OCI-LY3 (cell line): Measurements from ENCODE around the gene FLNC.

Experiments
- H2AFZ ChIP-seq: fragments of 200-600, 300-600 bp; shearing (Covaris generic); 2 replicates; pipeline ENCODE4 v1.6.0; 2014; ENCODE audit warnings: antibody characterized with exemption, low read depth, low read length
- H3K27ac ChIP-seq: fragments of 200-600, 300-600 bp; sonication (generic); 2 replicates; pipeline ENCODE4 v1.5.1; 2014; ENCODE audit warnings: mild to moderate bottlenecking, low read length, moderate library complexity, mixed read lengths
- H3K27me3 ChIP-seq: fragments of 200-600, 300-600 bp; sonication (generic); 2 replicates; pipeline ENCODE4 v1.6.1; 2014; ENCODE audit warnings: low read depth, low read length, mixed read lengths
- H3K36me3 ChIP-seq: fragments of 200-600, 300-600 bp; sonication (generic); replicated peaks from 2 replicates; pipeline ENCODE3; 2014; ENCODE audit warnings: low read depth, low read length, mixed read lengths
- H3K4me1 ChIP-seq: fragments of 300-600, 200-600 bp; sonication (generic); 2 replicates; pipeline ENCODE4 v1.6.1; 2014; ENCODE audit warnings: low read length, mixed read lengths
- H3K4me2 ChIP-seq: fragments of 200-600, 300-600 bp; sonication (generic); 2 replicates; pipeline ENCODE4 v1.6.1; 2014; ENCODE audit warnings: low read length, mixed read lengths
- H3K4me3 ChIP-seq: fragments of 300-600, 200-600 bp; sonication (generic); 2 replicates; pipeline ENCODE4 v1.5.1; 2014; ENCODE audit warnings: antibody characterized with exemption, mild to moderate bottlenecking, low read length, moderate library complexity
- H3K79me2 ChIP-seq: fragments of 300-600, 200-600 bp; shearing (Covaris generic); 2 replicates; pipeline ENCODE4 v1.6.1; 2014; ENCODE audit warnings: mild to moderate bottlenecking, low read length, mixed read lengths
- H3K9ac ChIP-seq: fragments of 300-600, 200-600 bp; shearing (Covaris generic); 2 replicates; pipeline ENCODE4 v1.6.0; 2014; ENCODE audit warnings: mild to moderate bottlenecking, low read length, moderate library complexity
- H3K9me3 ChIP-seq: fragments of 200-600, 300-600 bp; shearing (Covaris generic); 2 replicates; pipeline ENCODE4 v1.6.1; 2014; ENCODE audit warnings: low read length, mixed read lengths; ENCODE audit not compliant: insufficient read depth
- H4K20me1 ChIP-seq: fragments of 200-600, 300-600 bp; sonication (generic); 2 replicates; pipeline ENCODE4 v1.6.1; 2016; ENCODE audit warnings: low read length, mixed read lengths; ENCODE audit not compliant: insufficient read depth
- EZH2phosphoT487 ChIP-seq: fragments of 200-600 bp; shearing (Covaris generic); IDR thresholded peaks from 2 replicates; pipeline ENCODE4 v1.6.1; 2018; ENCODE audit warnings: antibody characterized with exemption, mixed run types, low read depth
- TF ChIP-seq, protein P1 (sequence below): fragments of 200-600, 300-600 bp; sonication (generic); IDR thresholded peaks from 2 replicates; pipeline ENCODE4 v1.5.1; 2014; ENCODE audit warnings: antibody characterized with exemption, low read length, low read depth

FLNC gene

GRCh38 chr7:128838981-128839731 is 8.9 kb downstream of the FLNC start:
- H3K4me1 ChIP-seq, result peaks cover 3% of the 10 kb centered on the region; the same call in 1 of the 2 replicates
- H3K9ac ChIP-seq, result no peak overlapping the region
- no peaks in the 10 kb centered on the region for H4K20me1 ChIP-seq
- H3K36me3 ChIP-seq, result no peaks in the 10 kb centered on the region
- no peaks in the 10 kb centered on the region for H3K79me2 ChIP-seq
- no peak overlapping the region for H3K4me2 ChIP-seq
- no peak overlapping the region for H3K4me3 ChIP-seq
- H3K27me3 ChIP-seq, result no peaks in the 10 kb centered on the region
- H3K27ac ChIP-seq, result no peak overlapping the region
- H2AFZ ChIP-seq, result no peak overlapping the region
- TF ChIP-seq EZH2phosphoT487, result no peak
- H3K9me3 ChIP-seq, result no peaks in the 10 kb centered on the region

DNA sequence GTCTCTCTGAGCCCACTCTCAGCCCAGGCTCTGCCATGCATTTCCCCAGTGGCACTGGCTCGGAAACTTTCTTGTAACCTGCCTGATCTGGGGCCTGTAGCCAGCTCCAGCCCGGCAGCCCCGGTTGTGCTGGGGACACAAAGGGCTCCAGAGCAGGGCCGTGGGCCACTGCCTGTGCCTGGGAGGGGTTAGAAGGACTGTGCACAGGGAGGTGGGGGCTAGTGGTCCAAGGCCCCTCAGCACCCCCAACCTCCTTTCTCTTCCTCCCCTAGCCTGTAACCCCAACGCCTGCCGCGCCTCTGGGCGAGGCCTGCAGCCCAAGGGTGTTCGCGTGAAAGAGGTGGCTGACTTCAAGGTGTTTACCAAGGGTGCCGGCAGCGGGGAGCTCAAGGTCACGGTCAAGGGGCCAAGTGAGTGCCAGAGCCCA is 9.6 kb downstream of the FLNC start:
- Histone ChIP-seq H3K9ac (no peak overlapping the region), H4K20me1 (no peaks in the 10 kb centered on the region), H3K4me1 (peaks cover 3% of the 10 kb centered on the region; the same call in 1 of the 2 replicates), H3K79me2 (no peaks in the 10 kb centered on the region), H3K27me3 (no peaks in the 10 kb centered on the region), H3K36me3 (no peaks in the 10 kb centered on the region), H3K27ac (no peak overlapping the region), H3K4me2 (no peak overlapping the region), H2AFZ (no peak overlapping the region), H3K4me3 (no peak overlapping the region), H3K9me3 (no peaks in the 10 kb centered on the region)
- TF ChIP-seq, protein P1, sequence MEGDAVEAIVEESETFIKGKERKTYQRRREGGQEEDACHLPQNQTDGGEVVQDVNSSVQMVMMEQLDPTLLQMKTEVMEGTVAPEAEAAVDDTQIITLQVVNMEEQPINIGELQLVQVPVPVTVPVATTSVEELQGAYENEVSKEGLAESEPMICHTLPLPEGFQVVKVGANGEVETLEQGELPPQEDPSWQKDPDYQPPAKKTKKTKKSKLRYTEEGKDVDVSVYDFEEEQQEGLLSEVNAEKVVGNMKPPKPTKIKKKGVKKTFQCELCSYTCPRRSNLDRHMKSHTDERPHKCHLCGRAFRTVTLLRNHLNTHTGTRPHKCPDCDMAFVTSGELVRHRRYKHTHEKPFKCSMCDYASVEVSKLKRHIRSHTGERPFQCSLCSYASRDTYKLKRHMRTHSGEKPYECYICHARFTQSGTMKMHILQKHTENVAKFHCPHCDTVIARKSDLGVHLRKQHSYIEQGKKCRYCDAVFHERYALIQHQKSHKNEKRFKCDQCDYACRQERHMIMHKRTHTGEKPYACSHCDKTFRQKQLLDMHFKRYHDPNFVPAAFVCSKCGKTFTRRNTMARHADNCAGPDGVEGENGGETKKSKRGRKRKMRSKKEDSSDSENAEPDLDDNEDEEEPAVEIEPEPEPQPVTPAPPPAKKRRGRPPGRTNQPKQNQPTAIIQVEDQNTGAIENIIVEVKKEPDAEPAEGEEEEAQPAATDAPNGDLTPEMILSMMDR, result no peak
- TF ChIP-seq EZH2phosphoT487, result no peak

DNA sequence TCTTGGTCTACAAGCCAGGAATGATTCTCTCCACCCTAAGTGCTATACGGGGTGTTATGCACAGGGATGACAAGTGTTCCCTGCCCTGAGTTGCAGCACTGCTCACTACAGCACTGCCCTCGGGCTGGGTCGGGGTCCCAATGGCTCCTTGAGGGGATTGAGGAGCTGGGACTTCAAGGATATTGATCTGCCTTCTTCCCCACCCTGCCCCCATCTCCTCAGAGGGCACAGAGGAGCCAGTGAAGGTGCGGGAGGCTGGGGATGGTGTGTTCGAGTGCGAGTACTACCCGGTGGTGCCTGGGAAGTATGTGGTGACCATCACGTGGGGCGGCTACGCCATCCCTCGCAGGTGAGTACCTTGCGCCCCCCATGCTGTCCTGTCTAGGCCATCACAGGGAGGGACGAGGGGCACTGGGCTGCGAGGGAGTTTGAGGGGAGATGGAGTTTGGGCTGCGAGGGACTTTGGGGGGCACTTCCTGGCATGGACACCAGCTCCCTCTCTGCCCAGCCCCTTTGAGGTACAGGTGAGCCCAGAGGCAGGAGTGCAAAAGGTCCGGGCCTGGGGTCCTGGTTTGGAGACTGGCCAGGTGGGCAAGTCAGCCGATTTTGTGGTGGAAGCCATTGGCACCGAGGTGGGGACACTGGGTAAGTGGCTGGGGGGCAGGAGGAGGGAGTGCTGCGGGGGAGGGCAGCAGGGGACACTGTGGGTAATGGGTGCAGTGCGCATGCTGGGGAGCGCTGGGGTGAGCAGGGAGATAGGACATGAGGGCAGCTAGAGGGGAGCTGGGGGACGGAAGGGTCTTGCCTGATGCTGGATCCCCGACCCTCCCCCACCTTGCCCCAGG is 10.3 kb downstream of the FLNC start:
- H2AFZ ChIP-seq, result no peak overlapping the region
- no peak overlapping the region for H3K4me3 ChIP-seq
- H4K20me1 ChIP-seq, result no peaks in the 10 kb centered on the region
- no peaks in the 10 kb centered on the region for H3K9me3 ChIP-seq
- no peaks in the 10 kb centered on the region for H3K36me3 ChIP-seq
- peaks cover 3% of the 10 kb centered on the region; the same call in 1 of the 2 replicates for H3K4me1 ChIP-seq
- no peak overlapping the region for H3K27ac ChIP-seq
- no peaks in the 10 kb centered on the region for H3K27me3 ChIP-seq
- H3K9ac ChIP-seq, result no peak overlapping the region
- no peak overlapping the region for H3K4me2 ChIP-seq
- no peaks in the 10 kb centered on the region for H3K79me2 ChIP-seq
- no peak for TF ChIP-seq EZH2phosphoT487
- TF ChIP-seq, protein P1, result no peak

- no peak for TF ChIP-seq EZH2phosphoT487
- TF ChIP-seq, protein P1, result no peak
- no peaks in the 10 kb centered on the region for H3K27me3 ChIP-seq
- H3K4me2 ChIP-seq, result no peak overlapping the region
- no peaks in the 10 kb centered on the region for H3K9me3 ChIP-seq
- H3K36me3 ChIP-seq, result no peaks in the 10 kb centered on the region
- no peaks in the 10 kb centered on the region for H4K20me1 ChIP-seq
- H3K4me1 ChIP-seq, result peaks cover 3% of the 10 kb centered on the region; the same call in 1 of the 2 replicates
- no peak overlapping the region for H3K27ac ChIP-seq
- H3K4me3 ChIP-seq, result no peak overlapping the region
- no peak overlapping the region for H3K9ac ChIP-seq
- H3K79me2 ChIP-seq, result no peaks in the 10 kb centered on the region
- no peak overlapping the region for H2AFZ ChIP-seq
Measured at GRCh38 chr7:128841171-128841690, 11.0 kb downstream of the FLNC start.
